Stimulated activated CD4-positive, alpha-beta T cell treated with anti-CD3 and anti-CD28 coated beads, Interleukin-1b, Interleukin-23, amount 100 ng/mL, for 1 hour (primary cell): ENCODE results near the gene POLR1A.

ENCODE experiments used
- DNase-seq, 2 donors: peaks; one replicate each; pipeline ENCODE4 v3.0.0-alpha.2; 2020; ENCODE audit warnings: low read depth in 2 of 2

Gene POLR1A

DNA sequence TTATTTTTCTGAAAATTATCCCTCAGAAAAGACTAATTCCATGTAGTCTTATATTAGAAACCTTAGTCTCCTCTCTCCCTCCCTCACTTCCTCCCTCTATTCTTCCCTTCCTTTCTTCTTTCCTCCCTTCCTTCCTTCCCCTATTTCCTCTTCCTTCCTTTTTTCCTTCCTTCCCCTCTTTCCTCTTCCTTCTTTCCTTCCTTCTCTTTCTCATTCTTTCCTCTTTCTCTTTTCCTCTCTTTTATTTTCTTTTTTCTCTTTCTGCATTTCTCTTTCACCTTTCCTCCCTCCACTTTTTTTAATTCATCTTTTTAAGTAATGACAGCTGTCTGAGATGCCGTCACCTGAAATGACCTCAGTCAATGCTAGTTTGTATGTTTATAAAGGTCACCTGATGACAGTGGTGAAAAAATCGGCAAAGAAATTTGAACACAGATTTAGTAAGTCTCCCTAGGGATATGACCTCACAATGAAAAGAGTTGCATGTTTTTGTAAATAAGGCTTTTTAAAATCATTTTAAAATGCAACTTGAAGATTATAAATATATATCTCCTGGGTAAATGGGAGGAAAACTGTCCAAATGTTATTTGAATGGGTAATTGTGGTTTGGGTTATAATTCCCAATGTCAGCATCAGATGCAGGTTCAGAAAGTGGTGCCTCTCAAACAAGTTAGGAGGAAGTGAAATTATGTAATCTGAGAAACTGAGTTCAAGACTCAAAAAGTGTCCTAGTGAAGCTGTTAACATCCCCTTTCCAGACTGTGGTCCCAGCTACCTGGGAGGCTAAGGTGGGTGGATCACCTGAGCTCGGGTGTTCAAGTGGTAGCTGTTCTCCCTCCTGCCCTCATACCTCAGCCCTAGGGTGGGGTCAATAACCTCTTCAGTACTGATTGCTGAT, 126.6 kb downstream of the POLR1A start:
- no peak for DNase-seq

DNA sequence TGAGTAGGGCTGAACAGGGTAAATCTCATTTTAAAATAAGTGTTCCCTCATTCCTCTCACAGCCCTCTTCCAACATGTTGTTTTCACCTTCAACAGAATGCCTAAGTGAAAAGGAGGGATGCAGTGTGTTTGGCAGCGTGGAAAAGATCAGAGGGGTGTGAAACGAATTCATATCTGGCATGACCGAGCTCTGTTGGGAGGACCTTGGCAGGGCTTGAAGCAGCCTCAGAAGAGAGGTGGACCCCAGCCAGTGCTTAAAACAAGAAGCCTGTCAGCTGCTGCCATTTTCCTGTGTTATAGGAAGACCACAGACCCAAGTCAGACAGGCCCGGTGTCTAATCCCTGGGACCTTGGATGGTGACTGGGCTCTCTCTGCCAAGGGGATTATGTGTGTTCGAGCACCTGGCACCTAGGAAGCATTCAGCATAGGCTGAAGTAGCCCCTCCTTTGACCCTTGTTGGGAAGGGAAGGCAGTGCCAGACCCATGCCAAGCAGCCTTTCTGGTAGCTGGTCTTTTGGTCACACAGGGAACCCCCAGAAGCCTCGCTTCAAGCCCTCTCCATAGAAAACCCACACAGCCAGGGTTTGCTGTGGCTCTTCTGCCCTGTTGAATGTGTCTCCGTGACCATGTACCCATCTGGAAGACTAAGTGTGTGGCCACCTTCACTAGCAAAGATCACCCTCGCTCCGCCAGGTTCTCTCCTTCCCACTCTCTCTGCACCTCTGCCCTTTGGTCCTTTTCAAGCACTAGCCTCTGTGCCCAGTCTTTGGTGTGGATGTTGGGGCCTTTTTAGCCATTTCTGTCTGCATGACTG, 129.4 kb downstream of the POLR1A start:
- no peak for DNase-seq

DNA sequence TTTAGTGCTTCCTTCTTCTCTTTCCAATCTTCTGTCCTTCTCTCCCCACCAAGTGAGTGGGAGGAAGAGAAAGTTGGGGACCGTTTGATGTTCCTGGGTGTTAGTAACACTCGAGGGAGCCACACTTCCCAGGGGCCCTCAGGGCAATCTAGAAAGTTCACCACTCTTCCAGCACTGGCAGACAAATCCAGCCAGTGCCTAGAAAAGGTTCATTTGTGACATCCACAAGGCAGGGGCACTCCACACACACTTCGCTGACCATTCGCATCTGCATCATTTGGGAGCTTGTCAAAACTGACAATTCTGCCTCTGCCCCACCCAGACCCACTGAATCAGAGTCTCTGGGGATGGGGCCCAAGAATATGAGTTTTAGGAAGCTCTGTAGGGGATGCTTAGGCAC, 130.1 kb downstream of the POLR1A start:
- DNase-seq, result no peak

DNA sequence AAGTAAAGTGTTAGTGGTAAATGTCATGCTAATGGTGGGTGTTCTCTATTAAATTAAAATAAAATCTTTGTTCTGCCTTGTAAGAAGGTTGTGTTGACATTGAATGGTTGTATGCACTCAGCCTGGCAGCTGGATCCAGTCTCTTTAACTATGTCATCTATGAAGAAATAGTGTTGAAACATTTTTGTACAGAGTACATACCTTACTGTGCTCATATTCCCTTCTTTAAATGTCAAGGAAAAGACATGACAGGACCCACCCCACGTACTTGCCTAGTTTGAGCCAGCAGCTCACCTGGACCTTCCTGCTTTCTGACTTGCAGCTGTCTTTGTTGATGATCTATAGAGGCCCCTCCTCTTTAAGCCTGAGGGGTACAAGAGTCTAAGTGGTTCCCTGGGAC, 131.3 kb downstream of the POLR1A start:
- no peak for DNase-seq

DNA sequence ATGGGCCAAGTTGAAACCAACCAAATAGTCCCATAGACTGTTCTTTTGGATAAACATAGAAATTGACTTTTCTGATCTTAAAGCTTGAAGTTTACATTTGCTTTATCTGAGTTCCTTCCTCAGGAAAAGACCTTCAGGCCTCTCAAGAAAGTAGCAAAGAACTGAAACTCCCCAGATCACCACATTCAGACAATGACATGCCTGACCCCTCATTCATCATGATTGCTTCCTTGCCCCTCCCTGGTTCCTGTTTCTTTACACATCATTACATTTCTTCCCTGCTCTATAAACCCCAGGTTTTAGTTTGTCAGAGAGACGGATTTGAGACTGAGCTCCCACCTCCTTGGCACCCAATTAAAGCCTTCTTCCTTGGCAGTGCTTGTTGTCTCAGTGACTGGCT, 133.3 kb downstream of the POLR1A start:
- DNase-seq, result no peak

DNA sequence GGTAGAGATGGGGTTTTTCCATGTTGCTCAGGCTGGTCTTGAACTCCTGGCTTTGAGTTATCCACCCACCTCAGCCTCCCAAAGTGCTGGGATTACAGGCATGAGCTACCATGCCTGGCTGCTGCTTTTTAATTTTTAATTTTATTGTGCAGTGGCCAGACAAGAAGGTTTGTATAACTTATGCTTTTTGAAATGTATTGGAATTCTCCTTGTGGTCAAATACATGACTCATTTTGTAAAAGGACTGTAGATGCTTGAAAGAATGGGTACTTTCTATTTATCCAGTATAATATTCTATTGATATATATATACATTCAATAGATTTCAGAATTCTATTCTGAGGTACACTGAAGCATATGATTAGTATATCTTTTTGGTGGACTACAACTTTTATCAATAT, 134.3 kb downstream of the POLR1A start:
- no peak for DNase-seq
